Psoas muscle (tissue), 8 donors: ENCODE data around the gene FAM193A. TPM values are rescaled to one million over a fixed set of nuclear protein-coding genes. Genes with fewer than 3 reads are reported as not detected.

Experiments used
- ATAC-seq, 4 donors: fragments of 200-7000 bp; cut with Tn5 transposase; one replicate each; pipeline ENCODE4 v1.9.1; 2020; ENCODE audit warnings: moderate library complexity in 3 of 4, mild to moderate bottlenecking in 2 of 4
- DNase-seq, 2 donors: peaks; one replicate each; pipeline ENCODE4 v3.0.0-alpha.2; 2020
- H3K27ac ChIP-seq: fragments of 200-600 bp; one replicate; pipeline ENCODE4 v1.8.0; 2022
- H3K27me3 ChIP-seq, 3 donors: fragments of 200-600 bp in 1 of 3; one replicate each; pipeline versions ENCODE4 v1.6.1 to v1.8.0; 2013 to 2022; ENCODE audit warnings: low read length in 2 of 3, mild to moderate bottlenecking in 2 of 3, moderate library complexity in 1 of 3; ENCODE audit not compliant: insufficient read depth in 3 of 3
- H3K36me3 ChIP-seq, 2 donors: fragments of 200-600 bp in 1 of 2; one replicate each; pipeline versions ENCODE4 v1.6.1 to v1.8.0; 2013 to 2022; ENCODE audit warnings: low read depth in 1 of 2, mild to moderate bottlenecking in 1 of 2, moderate library complexity in 1 of 2; ENCODE audit not compliant: insufficient read depth in 1 of 2
- H3K4me1 ChIP-seq: fragments of 200-600 bp; one replicate; pipeline ENCODE4 v1.8.0; 2022
- H3K4me3 ChIP-seq: fragments of 200-600 bp; one replicate; pipeline ENCODE4 v1.8.0; 2022; ENCODE audit warnings: mild to moderate bottlenecking
- H3K9me3 ChIP-seq: fragments of 200-600 bp; one replicate; pipeline ENCODE4 v1.8.0; 2022
- WGBS, 3 donors: extraction: QIAGEN DNeasy Blood & Tissue Kit; methylation state at CpG; one replicate each; pipeline versions ENCODE4 v1.1.6 to v1.1.7; 2013; 5-methylcytosine and 5-hydroxymethylcytosine counted together
- intact Hi-C, 2 donors: fragments of 100-400 bp; cut with DNase I; formaldehyde crosslinking; loops; one replicate each; pipeline versions ENCODE4 v1.11.0 to v1.14.2; 2022
- polyA plus RNA-seq, 3 donors: library from polyadenylated mRNA; stranded (reverse); fragments of 200-250 nt; gene quantifications; one replicate each; pipeline ENCODE4 v1.2.3, GENCODE V29; 2013
- total RNA-seq, 4 donors: library from RNA; stranded (reverse); fragmentation: NEBNext Ultra II Directional in 2 of 4; extraction: Animal tissue kit (Norgen Biotek cat#: 25700) in 2 of 4; gene quantifications; one replicate each; pipeline versions ENCODE4 v1.2.1 to v1.2.4, GENCODE V29; 2021 to 2023
- TF ChIP-seq, protein P1 (sequence below): fragments of 200-600 bp; IDR thresholded peaks from one replicate; pipeline ENCODE4 v1.8.0; 2022; ENCODE audit warnings: antibody characterized with exemption
- donor health status: healthy with polysubstance abuse.
- donor health status: DM: no; HTN: no; CAD: no; lungs with moderate emphysema.
- donor health status: Bipolar disorder and iron deficiency.
- donor health status: healthy.
- donor health status: DM: yes; HTN: yes; CAD: no.
- donor health status: DM: no; HTN: no; CAD: no.
- donor health status: DM: no; HTN: no; CAD: no.
- donor health status: DM: yes; HTN: yes; CAD: no.

FAM193A gene
- total and polyA plus RNA-seq, 7 donors: 7.5 to 20.0 (median 14.6) TPM

DNA sequence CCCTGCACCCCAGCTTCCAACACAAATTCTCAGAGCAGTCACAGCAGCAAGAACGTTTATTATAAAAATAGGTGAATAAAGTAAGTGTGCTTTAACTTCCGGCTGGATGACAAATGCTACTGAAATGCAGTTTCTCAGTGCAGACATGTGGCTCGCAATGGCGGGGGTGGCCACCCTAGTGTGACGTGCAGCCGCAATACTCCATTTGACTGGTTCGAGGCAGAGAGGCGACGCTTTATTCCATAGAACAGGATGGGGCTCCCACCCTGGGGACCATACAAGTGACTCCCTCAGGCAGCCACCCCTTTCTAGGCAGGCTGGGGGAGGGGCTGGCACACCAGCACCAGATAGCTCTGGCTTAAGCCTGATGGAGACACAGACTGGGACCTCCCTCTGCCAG, 205.2 kb downstream of the FAM193A start:
- intact Hi-C loops: no loop called here
- ATAC-seq (no peak), DNase-seq (no peak)
- Histone ChIP-seq H3K27me3 (no peaks in the 10 kb centered on the region), H3K4me3 (no peak overlapping the region), H3K4me1 (peaks cover 7% of the 10 kb centered on the region), H3K9me3 (no peaks in the 10 kb centered on the region), H3K27ac (no peak overlapping the region), H3K36me3 (peaks cover 3 to 52% of the 10 kb centered on the region in 2 donors)
- WGBS, 3 donors: 89 to 90% (median 89%) methylated on average over 9 of the region's 9 CpGs
- TF ChIP-seq, protein P1, sequence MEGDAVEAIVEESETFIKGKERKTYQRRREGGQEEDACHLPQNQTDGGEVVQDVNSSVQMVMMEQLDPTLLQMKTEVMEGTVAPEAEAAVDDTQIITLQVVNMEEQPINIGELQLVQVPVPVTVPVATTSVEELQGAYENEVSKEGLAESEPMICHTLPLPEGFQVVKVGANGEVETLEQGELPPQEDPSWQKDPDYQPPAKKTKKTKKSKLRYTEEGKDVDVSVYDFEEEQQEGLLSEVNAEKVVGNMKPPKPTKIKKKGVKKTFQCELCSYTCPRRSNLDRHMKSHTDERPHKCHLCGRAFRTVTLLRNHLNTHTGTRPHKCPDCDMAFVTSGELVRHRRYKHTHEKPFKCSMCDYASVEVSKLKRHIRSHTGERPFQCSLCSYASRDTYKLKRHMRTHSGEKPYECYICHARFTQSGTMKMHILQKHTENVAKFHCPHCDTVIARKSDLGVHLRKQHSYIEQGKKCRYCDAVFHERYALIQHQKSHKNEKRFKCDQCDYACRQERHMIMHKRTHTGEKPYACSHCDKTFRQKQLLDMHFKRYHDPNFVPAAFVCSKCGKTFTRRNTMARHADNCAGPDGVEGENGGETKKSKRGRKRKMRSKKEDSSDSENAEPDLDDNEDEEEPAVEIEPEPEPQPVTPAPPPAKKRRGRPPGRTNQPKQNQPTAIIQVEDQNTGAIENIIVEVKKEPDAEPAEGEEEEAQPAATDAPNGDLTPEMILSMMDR: no peak

DNA sequence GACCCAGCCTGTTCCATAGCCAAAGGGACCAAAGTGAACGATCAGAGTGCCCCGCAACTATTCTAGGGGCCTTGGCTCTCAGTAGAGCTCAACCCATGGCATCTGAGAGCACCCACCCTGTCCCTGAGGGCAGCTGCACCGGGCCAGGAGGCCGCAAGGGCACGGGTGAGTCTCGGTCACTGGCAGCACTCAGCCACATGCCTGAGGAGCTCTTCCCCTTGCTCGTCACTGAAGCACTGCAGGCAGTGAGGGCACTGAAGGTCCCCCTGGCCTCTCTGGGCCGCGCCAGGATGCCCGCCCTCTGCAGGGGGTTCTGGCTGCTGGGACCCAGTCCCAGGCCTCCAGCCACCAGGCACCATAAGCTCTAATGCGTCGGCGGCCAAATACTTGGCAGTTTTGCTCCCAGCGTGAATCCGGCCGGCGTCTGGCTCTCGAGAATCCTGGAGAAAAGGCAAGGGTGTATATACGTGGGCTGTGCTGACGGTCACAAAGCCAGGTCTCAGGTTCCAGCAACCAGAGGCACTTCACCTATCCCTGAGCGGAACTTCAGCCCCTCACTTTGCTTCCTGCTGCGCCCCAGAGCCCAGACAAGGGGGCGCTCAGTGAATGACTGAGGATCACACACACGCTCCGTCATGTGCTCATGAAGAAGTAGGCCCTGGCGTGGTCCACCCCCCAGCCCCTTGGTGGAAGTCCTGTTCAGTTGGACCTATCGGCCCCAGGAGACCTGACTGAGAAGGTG, 205.8 kb downstream of the FAM193A start:
- 86 to 92% (median 87%) methylated on average over 27 of the region's 27 CpGs for WGBS, 3 donors
- no peak for DNase-seq

DNA sequence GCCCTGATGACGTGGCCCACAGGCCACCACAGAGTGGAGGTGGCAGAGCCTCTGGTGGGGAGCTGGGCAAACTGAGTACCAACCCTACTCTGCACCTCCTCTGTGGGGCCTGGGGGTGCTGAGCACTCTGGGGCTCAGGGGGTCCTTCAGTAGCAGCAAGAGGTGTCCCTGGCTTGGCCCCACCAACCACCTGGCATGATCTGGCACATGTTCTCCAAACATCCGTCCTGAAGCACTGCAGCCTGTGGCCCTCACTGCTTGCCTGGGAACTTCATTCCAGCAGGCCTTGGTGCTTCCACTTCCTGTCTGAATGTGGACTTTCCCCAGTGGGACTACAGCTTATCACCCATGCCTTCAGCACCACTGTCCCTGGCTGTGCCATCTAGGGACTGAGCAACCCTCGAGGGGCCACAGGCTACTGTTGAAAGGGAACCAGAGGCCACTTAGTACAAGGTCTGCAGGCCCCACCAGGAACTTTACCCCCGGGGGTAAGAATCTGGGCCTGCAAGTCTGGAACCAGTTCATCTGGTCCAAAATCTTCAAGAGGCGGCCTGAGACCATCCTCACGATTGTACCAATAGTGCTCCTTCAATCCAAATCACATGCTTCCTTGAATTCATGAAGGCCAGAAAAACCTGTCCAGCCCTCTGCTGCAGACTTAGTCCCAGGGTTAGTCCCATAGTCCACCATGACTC, 206.5 kb downstream of the FAM193A start:
- DNase-seq (no peak), ATAC-seq (no peak)
- no peak overlapping the region for H3K4me3 ChIP-seq
- H3K4me1 ChIP-seq: peaks cover 11% of the 10 kb centered on the region
- intact Hi-C loops: no loop called here
- H3K27me3 ChIP-seq: no peaks in the 10 kb centered on the region
- TF ChIP-seq, protein P1: no peak
- H3K36me3 ChIP-seq: peaks cover 5 to 64% of the 10 kb centered on the region in 2 donors
- H3K9me3 ChIP-seq: no peaks in the 10 kb centered on the region
- WGBS, 3 donors: 87 to 93% (median 88%) methylated on average over 6 of the region's 6 CpGs
- H3K27ac ChIP-seq: no peak overlapping the region

More for the DNA sequence above, 205.8 kb downstream of the FAM193A start:
- Histone ChIP-seq H3K27me3 (no peaks in the 10 kb centered on the region), H3K4me1 (peaks cover 11% of the 10 kb centered on the region), H3K36me3 (peaks cover 5 to 58% of the 10 kb centered on the region in 2 donors), H3K27ac (no peak overlapping the region), H3K4me3 (no peak overlapping the region), H3K9me3 (no peaks in the 10 kb centered on the region)
- ATAC-seq: no peak
- TF ChIP-seq, protein P1: no peak
- intact Hi-C loops: no loop called here

DNA sequence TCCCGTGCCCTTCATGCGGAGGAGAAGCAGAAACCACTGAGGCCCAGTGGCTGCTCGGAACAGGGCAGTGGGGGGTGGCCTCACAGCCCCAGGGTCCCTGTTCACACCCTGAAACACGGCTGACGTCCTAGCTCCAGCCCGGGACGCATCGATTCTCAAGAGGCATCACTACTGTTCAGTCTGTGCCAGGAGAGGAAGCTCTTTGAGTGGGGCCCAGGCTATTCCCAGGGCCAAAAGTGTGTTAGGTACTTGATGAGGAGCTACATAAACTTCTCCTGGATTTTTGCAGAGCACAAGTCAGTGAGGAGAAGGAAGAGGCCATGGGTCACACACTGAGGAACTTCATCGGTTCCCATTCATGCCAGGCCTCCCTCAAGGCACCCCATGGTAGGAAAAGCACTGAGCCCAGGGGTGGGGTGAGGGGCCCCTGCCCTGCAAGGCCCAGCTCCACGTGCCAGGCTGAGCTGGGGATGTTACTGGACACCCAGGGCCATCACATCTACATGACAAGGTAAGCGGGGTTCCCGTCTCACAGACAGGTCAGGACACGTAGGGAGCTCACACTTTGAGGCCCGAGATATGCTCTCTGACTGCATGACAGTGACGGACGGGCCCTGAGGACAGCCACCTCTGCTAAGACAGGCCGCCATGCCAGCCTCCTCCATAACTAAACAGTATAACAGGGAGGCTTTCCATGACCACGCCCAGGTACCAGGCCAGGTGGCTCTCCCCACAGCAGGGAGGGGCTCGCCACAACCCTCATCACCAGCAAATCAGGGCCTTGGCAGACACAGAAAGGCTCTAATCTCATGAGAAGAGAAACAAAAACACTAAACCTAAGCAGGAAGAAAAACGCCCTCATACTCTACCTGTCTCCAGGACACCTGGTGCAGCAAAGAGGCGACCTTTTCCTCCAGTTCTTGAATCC, 207.3 kb downstream of the FAM193A start:
- TF ChIP-seq, protein P1: no peak
- no peak for ATAC-seq
- Histone ChIP-seq H3K4me3 (no peak overlapping the region), H3K27ac (no peak overlapping the region), H3K27me3 (no peaks in the 10 kb centered on the region), H3K4me1 (peaks cover 11% of the 10 kb centered on the region), H3K36me3 (peaks cover 5 to 64% of the 10 kb centered on the region in 2 donors), H3K9me3 (no peaks in the 10 kb centered on the region)
- DNase-seq: peak in 1 of 2 donors; percentile 28
- intact Hi-C loops: no loop called here
- WGBS, 3 donors: 88 to 92% (median 89%) methylated on average over 21 of the region's 21 CpGs
